Measurements from ENCODE around the gene PPP1CA. TPM values are rescaled to one million over a fixed set of nuclear protein-coding genes. Genes with fewer than 3 reads are reported as not detected.
A peak's percentile ranks its signal among the peaks of the same experiment; 100 is the strongest.

PPP1CA gene
- total RNA-seq, 1 donor from 2014 or later, result 159 TPM

DNA sequence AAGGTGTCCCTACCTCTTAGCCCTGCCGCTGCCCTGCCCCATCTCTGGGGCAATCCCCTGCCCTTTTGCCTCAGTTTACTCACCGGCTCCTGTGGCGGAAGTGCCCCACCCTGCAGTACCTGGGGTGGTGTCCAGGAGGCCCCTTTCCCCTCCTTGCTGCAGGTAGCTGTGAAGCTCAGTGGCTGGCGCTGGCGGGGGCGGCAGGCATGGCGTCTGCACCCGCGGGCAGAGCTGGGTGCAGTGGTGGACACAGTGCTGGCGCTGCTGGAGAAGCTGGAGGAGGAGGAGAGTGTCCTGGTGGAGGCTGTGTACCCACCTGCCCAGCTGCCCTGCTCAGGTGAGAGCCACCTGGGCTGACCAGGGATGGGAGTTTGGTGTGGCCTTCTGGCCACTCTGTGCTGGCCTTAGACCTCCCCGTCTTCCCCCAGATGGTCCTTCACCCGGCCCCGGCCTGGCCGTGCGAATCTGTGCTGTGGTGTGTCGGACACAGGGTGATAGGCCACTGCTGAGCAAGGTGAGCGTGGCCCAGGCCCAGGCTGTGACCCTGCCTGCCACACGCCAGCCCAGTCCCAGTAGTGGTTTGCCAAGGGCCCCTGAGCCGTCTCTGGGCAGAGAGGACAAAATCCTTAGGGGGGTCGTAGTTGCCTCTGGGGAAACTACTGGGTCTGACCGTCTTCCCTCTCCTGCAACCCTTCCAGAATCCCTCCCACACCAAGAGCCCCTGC, 17.8 kb upstream of the PPP1CA start:
- peaks cover 22% of the 10 kb centered on the region for H3K27me3 Mint-ChIP-seq (ENCODE audit: low read depth, unreplicated experiment)
- H3K36me3 Mint-ChIP-seq (ENCODE audit: low read depth, unreplicated experiment), result peaks cover 2% of the 10 kb centered on the region
- Histone ChIP-seq H3K4me3 (ENCODE audit: insufficient read depth, low read depth, low read length) (no peak overlapping the region), H2AFZ (ENCODE audit: low read depth, low read length) (no peak overlapping the region), H3K79me2 (ENCODE audit: insufficient read depth, low read length) (no peaks in the 10 kb centered on the region), H3K4me1 (ENCODE audit: insufficient read depth, low read length) (peaks cover 8% of the 10 kb centered on the region), H3K27ac (ENCODE audit: low read depth, low read length) (no peak overlapping the region), H3K36me3 (ENCODE audit: insufficient read depth, low read length) (no peaks in the 10 kb centered on the region), H3K4me2 (ENCODE audit: low read length) (peak overlapping the region; percentile 94), H3K9me3 (ENCODE audit: insufficient read depth, low read depth, low read length) (no peaks in the 10 kb centered on the region), H3K9ac (ENCODE audit: low read length) (no peak overlapping the region), H4K20me1 (ENCODE audit: insufficient read depth, low read length) (no peaks in the 10 kb centered on the region), H3K27me3 (ENCODE audit: insufficient read depth, low read length) (peaks cover 2% of the 10 kb centered on the region)
- no peak overlapping the region for H3K4me3 Mint-ChIP-seq (ENCODE audit: unreplicated experiment)
- DNase-seq (ENCODE audit: low read depth) (no peak), FAIRE-seq (no peak)
- no peak overlapping the region for H3K27ac Mint-ChIP-seq (ENCODE audit: unreplicated experiment)
- H3K9me3 Mint-ChIP-seq (ENCODE audit: unreplicated experiment), result no peaks in the 10 kb centered on the region
- TF ChIP-seq, protein P1, sequence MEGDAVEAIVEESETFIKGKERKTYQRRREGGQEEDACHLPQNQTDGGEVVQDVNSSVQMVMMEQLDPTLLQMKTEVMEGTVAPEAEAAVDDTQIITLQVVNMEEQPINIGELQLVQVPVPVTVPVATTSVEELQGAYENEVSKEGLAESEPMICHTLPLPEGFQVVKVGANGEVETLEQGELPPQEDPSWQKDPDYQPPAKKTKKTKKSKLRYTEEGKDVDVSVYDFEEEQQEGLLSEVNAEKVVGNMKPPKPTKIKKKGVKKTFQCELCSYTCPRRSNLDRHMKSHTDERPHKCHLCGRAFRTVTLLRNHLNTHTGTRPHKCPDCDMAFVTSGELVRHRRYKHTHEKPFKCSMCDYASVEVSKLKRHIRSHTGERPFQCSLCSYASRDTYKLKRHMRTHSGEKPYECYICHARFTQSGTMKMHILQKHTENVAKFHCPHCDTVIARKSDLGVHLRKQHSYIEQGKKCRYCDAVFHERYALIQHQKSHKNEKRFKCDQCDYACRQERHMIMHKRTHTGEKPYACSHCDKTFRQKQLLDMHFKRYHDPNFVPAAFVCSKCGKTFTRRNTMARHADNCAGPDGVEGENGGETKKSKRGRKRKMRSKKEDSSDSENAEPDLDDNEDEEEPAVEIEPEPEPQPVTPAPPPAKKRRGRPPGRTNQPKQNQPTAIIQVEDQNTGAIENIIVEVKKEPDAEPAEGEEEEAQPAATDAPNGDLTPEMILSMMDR (IDR thresholded peaks at IDR 0.05; ENCODE audit: insufficient read depth, low read depth, low read length), result no peak
- TF ChIP-seq EZH2 (IDR thresholded peaks at IDR 0.05; ENCODE audit: insufficient read depth, low read length), result no peak
- H3K4me1 Mint-ChIP-seq (ENCODE audit: low read depth, unreplicated experiment), result peaks cover 1% of the 10 kb centered on the region

DNA sequence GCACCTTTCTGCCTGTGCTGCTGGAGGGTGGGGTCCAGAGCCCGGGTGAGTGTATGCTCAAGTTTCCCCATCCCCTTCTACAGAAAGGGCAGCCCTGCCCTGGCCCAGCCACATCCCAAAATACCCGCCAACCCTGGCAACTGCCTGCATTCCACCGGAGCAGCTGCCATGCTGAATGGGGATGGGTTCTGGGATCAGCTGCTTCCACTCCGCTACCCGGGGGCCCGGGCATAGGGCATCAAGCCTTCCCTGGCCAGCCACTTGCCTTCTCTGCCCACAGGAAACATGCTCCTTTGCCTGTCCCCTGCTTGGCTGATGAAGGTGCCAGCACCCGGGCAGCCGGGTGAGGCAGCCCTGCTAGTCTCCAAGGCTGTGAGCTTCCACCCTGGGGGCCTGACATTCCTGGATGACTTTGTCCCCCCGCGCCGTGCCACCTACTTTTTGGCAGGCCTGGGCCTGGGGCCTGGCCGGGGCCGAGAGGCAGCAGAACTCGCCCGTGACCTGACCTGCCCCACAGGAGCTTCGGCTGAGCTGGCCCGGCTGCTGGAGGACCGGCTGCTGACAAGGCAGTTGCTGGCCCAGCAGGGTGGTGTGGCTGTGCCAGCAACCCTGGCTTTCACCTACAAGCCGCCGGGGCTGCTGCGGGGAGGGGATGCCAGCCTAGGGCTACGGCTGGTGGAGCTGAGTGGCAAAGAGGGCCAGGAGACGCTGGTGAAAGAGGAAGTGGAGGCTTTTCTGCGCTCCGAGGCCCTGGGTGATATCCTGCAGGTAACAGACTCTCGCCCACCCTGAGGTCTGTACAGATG, 17.0 kb upstream of the PPP1CA start:
- DNase-seq (ENCODE audit: low read depth) (no peak), FAIRE-seq (no peak)
- no peak for TF ChIP-seq EZH2 (IDR thresholded peaks at IDR 0.05; ENCODE audit: insufficient read depth, low read length)
- TF ChIP-seq, protein P1 (IDR thresholded peaks at IDR 0.05; ENCODE audit: insufficient read depth, low read depth, low read length), result no peak
- H3K9me3 ChIP-seq (ENCODE audit: insufficient read depth, low read depth, low read length), result no peaks in the 10 kb centered on the region
- Mint-ChIP-seq H3K9me3 (ENCODE audit: unreplicated experiment) (no peaks in the 10 kb centered on the region), H3K27ac (ENCODE audit: unreplicated experiment) (no peak overlapping the region), H3K4me1 (ENCODE audit: low read depth, unreplicated experiment) (peaks cover 1% of the 10 kb centered on the region), H3K27me3 (ENCODE audit: low read depth, unreplicated experiment) (peaks cover 22% of the 10 kb centered on the region), H3K36me3 (ENCODE audit: low read depth, unreplicated experiment) (peaks cover 2% of the 10 kb centered on the region), H3K4me3 (ENCODE audit: unreplicated experiment) (no peak overlapping the region)
- H3K36me3 ChIP-seq (ENCODE audit: insufficient read depth, low read length), result no peaks in the 10 kb centered on the region
- no peak overlapping the region for H3K4me2 ChIP-seq (ENCODE audit: low read length)
- H3K9ac ChIP-seq (ENCODE audit: low read length), result no peak overlapping the region
- H3K4me3 ChIP-seq (ENCODE audit: insufficient read depth, low read depth, low read length), result no peak overlapping the region
- peaks cover 2% of the 10 kb centered on the region for H3K27me3 ChIP-seq (ENCODE audit: insufficient read depth, low read length)
- H2AFZ ChIP-seq (ENCODE audit: low read depth, low read length), result no peak overlapping the region
- no peak overlapping the region for H3K27ac ChIP-seq (ENCODE audit: low read depth, low read length)
- no peaks in the 10 kb centered on the region for H4K20me1 ChIP-seq (ENCODE audit: insufficient read depth, low read length)
- peaks cover 8% of the 10 kb centered on the region for H3K4me1 ChIP-seq (ENCODE audit: insufficient read depth, low read length)
- no peaks in the 10 kb centered on the region for H3K79me2 ChIP-seq (ENCODE audit: insufficient read depth, low read length)
